Activated CD4-positive, CD25-positive, alpha-beta regulatory T cell treated with anti-CD3 and anti-CD28 coated beads, Interleukin-2, amount 50 U/mL, for 24 hours (primary cell): Measurements from ENCODE around the gene POU2F1.

Source experiments
- ATAC-seq, 2 donors: fragments of 150-1000 bp; cut with Tn5 transposase; one replicate each; pipeline ENCODE4 v1.10.0; 2021; ENCODE audit warnings: mild to moderate bottlenecking in 1 of 2, moderate library complexity in 1 of 2

Gene POU2F1

DNA sequence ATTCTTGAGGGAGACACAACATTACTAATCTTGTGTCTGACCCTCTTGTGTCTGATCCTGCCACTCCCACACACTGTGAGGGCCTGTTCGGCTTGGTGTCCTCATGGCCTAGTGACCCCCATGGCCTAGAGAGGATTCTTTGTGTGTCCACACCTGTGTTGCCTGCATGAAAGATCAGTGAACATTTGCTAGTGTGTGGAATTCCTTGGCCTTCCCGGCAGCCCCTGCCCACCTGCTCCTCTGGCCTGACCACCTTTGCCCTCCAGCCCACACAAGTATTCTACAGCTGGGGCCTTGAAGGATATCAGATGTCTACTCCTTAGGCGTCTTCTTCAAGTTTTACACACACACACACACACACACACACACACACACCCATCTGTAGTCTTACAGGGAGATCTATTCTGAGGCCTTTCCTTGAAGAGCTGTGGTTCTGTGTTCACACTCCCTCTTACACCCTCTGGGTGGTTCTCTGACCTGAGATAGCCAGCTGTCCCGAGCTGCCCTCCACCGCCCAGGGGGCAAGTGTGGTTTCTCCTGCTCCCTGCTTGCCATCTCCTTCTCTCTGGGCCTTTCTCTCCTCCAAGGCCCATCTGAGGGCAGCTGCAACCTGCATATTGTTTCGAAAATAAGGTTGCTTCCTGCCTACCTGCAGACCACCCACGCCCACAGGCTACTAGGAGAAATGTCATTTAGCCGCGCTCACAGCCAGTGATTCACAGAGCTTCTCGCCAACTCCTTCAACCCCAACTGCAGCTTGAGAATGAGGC, 252.3 kb downstream of the POU2F1 start:
- peak; percentile 48 to 53 for ATAC-seq

DNA sequence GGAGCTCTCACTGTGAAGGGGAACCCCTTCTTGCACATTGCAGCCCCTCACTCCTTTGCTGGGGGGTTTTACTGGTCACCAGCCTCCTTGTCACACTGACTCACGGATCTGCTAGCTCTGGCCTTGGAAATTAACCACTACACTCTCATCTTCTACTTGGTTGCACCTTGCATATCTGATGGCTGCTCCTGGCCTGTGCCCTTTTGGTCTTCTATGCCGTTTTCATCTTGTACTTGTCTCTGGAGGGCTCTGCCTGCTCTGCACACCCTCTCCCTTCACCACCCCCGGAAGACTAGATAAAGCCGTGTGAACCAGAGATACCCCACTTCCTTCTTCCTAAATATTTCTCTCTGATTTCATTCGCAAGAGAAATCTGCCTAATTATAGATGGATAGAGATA, 253.1 kb downstream of the POU2F1 start:
- peak; percentile 32 to 33 for ATAC-seq

DNA sequence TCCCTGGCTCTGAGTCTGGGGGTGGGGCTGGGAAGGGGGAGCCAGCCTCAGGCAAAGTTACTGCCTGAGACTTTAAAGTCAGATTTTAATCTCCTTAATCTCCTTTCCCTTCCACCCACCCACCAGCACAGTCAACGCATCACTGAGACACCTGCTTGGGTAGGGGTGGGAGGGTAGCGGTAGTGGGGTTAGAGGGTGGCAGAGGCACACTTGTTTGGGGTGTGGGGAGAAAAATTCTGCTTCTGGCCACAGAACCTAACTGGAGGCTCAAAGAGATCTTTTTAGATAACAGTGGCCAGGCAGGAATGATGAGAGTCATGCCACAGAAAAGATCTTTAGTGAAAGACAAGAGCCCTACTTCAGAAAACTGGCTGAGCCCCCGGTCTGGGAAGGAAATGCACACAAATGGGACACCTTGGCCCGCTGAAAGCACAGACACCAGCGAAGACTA, 253.5 kb downstream of the POU2F1 start:
- ATAC-seq = peak; percentile 67 to 77

DNA sequence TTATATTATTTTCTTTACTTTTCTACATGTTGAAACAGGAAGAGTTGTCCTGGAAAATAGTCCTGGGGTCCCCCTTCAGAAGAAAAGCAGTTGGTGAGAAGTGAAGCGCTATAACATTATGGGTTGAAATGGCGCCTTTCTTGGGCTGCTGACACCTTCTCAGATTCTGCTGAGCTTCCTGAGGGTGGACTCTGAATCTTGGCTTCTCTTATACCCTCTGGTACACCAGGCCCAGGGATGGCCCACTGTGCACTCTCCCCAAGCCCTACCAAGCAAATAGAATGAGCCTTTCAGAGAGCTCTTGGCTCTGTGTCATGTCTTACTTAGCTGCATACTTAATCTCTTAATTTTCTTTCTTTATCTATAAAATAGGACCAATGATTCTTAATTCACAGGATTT, 255.4 kb downstream of the POU2F1 start:
- no peak for ATAC-seq
